ENCODE data around the gene ZNF783.
"Not testable (repeated sequence)": the region's sequence is repeated elsewhere in the genome, so short reads cannot be mapped to it uniquely, and the experiment has no call there.

The ZNF783 gene

GRCh38 chr7:149329265-149329664 is 67.3 kb downstream of the ZNF783 start:
- no peaks in the 10 kb centered on the region for H3F3A ChIP-seq (ENCODE audit: insufficient read depth, low read length)
- no peaks in the 10 kb centered on the region for H3K9me2 ChIP-seq (ENCODE audit: low read depth, low read length)
- H3K79me2 ChIP-seq (ENCODE audit: insufficient read depth, low read length) = no peaks in the 10 kb centered on the region
- no peaks in the 10 kb centered on the region for H3K4me1 ChIP-seq (ENCODE audit: insufficient read depth, low read length, severe bottlenecking)
- peaks cover 10% of the 10 kb centered on the region for H3K9me3 ChIP-seq (ENCODE audit: low read length)
- H3K27me3 ChIP-seq (ENCODE audit: insufficient read depth, low read length) = no peaks in the 10 kb centered on the region; the same call in 1 of the 2 replicates
- no peaks in the 10 kb centered on the region for H3K36me3 ChIP-seq (ENCODE audit: insufficient read depth, low read length)
- no peak overlapping the region for H3K27ac ChIP-seq (ENCODE audit: low read depth, low read length, poor library complexity, severe bottlenecking)
- H3K4me3 ChIP-seq (ENCODE audit: low read depth, low read length, poor library complexity, severe bottlenecking) = no peak overlapping the region
- H3K4me2 ChIP-seq (ENCODE audit: low read length) = no peak overlapping the region
- H2AFZ ChIP-seq (ENCODE audit: low read length) = no peak overlapping the region
- no peak overlapping the region for H3K9ac ChIP-seq (ENCODE audit: low read length)
- no peak for TF ChIP-seq CTCF (IDR thresholded peaks at IDR 0.05; ENCODE audit: low read length)
- no peak for TF ChIP-seq EZH2 (IDR thresholded peaks at IDR 0.05; ENCODE audit: borderline replicate concordance, low read length)
- H4K20me1 ChIP-seq (ENCODE audit: insufficient read depth, low read length) = no peaks in the 10 kb centered on the region

- no peaks in the 10 kb centered on the region for H3F3A ChIP-seq (ENCODE audit: insufficient read depth, low read length)
- no peaks in the 10 kb centered on the region for H3K9me2 ChIP-seq (ENCODE audit: low read depth, low read length)
- H3K79me2 ChIP-seq (ENCODE audit: insufficient read depth, low read length) = no peaks in the 10 kb centered on the region
- H3K4me1 ChIP-seq (ENCODE audit: insufficient read depth, low read length, severe bottlenecking) = no peaks in the 10 kb centered on the region
- H3K9ac ChIP-seq (ENCODE audit: low read length) = no peak overlapping the region
- TF ChIP-seq CTCF (IDR thresholded peaks at IDR 0.05; ENCODE audit: low read length) (no peak), EZH2 (IDR thresholded peaks at IDR 0.05; ENCODE audit: borderline replicate concordance, low read length) (no peak)
- no peaks in the 10 kb centered on the region; the same call in 1 of the 2 replicates for H3K27me3 ChIP-seq (ENCODE audit: insufficient read depth, low read length)
- no peaks in the 10 kb centered on the region for H3K36me3 ChIP-seq (ENCODE audit: insufficient read depth, low read length)
- H3K27ac ChIP-seq (ENCODE audit: low read depth, low read length, poor library complexity, severe bottlenecking) = no peak overlapping the region
- peaks cover 10% of the 10 kb centered on the region for H3K9me3 ChIP-seq (ENCODE audit: low read length)
- H3K4me3 ChIP-seq (ENCODE audit: low read depth, low read length, poor library complexity, severe bottlenecking) = no peak overlapping the region
- H3K4me2 ChIP-seq (ENCODE audit: low read length) = no peak overlapping the region
- no peak overlapping the region for H2AFZ ChIP-seq (ENCODE audit: low read length)
- no peaks in the 10 kb centered on the region for H4K20me1 ChIP-seq (ENCODE audit: insufficient read depth, low read length)
These were observed 67.9 kb downstream of the ZNF783 start for GRCh38 chr7:149329766-149330334.

GRCh38 chr7:149330914-149331567 is 69.0 kb downstream of the ZNF783 start:
- Histone ChIP-seq H3F3A (ENCODE audit: insufficient read depth, low read length) (no peaks in the 10 kb centered on the region), H3K27ac (ENCODE audit: low read depth, low read length, poor library complexity, severe bottlenecking) (no peak overlapping the region), H3K9me2 (ENCODE audit: low read depth, low read length) (no peaks in the 10 kb centered on the region), H3K36me3 (ENCODE audit: insufficient read depth, low read length) (no peaks in the 10 kb centered on the region), H3K79me2 (ENCODE audit: insufficient read depth, low read length) (no peaks in the 10 kb centered on the region), H4K20me1 (ENCODE audit: insufficient read depth, low read length) (no peaks in the 10 kb centered on the region), H3K4me2 (ENCODE audit: low read length) (no peak overlapping the region), H3K4me1 (ENCODE audit: insufficient read depth, low read length, severe bottlenecking) (no peaks in the 10 kb centered on the region), H3K27me3 (ENCODE audit: insufficient read depth, low read length) (no peaks in the 10 kb centered on the region), H2AFZ (ENCODE audit: low read length) (no peak overlapping the region), H3K9ac (ENCODE audit: low read length) (no peak overlapping the region), H3K4me3 (ENCODE audit: low read depth, low read length, poor library complexity, severe bottlenecking) (no peak overlapping the region), H3K9me3 (ENCODE audit: low read length) (peaks cover 2% of the 10 kb centered on the region; the same call in 1 of the 2 replicates)
- TF ChIP-seq CTCF (IDR thresholded peaks at IDR 0.05; ENCODE audit: low read length) (no peak), EZH2 (IDR thresholded peaks at IDR 0.05; ENCODE audit: borderline replicate concordance, low read length) (no peak)

- H3K9me2 ChIP-seq (ENCODE audit: low read depth, low read length); H3K4me3 ChIP-seq (ENCODE audit: low read depth, low read length, poor library complexity, severe bottlenecking); H3K27ac ChIP-seq (ENCODE audit: low read depth, low read length, poor library complexity, severe bottlenecking); H4K20me1 ChIP-seq (ENCODE audit: insufficient read depth, low read length); H3K79me2 ChIP-seq (ENCODE audit: insufficient read depth, low read length); H3K9ac ChIP-seq (ENCODE audit: low read length); H3K9me3 ChIP-seq (ENCODE audit: low read length); H2AFZ ChIP-seq (ENCODE audit: low read length); H3K27me3 ChIP-seq (ENCODE audit: insufficient read depth, low read length); H3K4me2 ChIP-seq (ENCODE audit: low read length); H3F3A ChIP-seq (ENCODE audit: insufficient read depth, low read length); H3K4me1 ChIP-seq (ENCODE audit: insufficient read depth, low read length, severe bottlenecking); H3K36me3 ChIP-seq (ENCODE audit: insufficient read depth, low read length): not testable (repeated sequence)
These were observed 70.8 kb downstream of the ZNF783 start for GRCh38 chr7:149332602-149333320.

Data from OCI-LY1 (cell line).